CD4-positive, alpha-beta T cell treated with Interleukin-1 beta for 1 hour (primary cell): Measurements from ENCODE around the gene ITGA1.
"Not testable (repeated sequence)": the region's sequence is repeated elsewhere in the genome, so short reads cannot be mapped to it uniquely, and the experiment has no call there.

Source experiments
- DNase-seq, 2 donors: peaks; one replicate each; pipeline ENCODE4 v3.0.0-alpha.2; 2020 to 2022

The ITGA1 gene

GRCh38 chr5:52837591-52838001 is 49.9 kb downstream of the ITGA1 start:
- DNase-seq, result no peak

GRCh38 chr5:52838326-52839015 is 50.8 kb downstream of the ITGA1 start:
- no peak for DNase-seq

GRCh38 chr5:52839285-52839684 is 51.6 kb downstream of the ITGA1 start:
- DNase-seq, result no peak

GRCh38 chr5:52840277-52841050 is 52.7 kb downstream of the ITGA1 start:
- no peak for DNase-seq

GRCh38 chr5:52841114-52841513 is 53.4 kb downstream of the ITGA1 start:
- no peak for DNase-seq

GRCh38 chr5:52842111-52842510 is 54.4 kb downstream of the ITGA1 start:
- no peak for DNase-seq

- DNase-seq, result no peak
These were observed 57.2 kb downstream of the ITGA1 start for GRCh38 chr5:52844885-52845284.

- no peak for DNase-seq
These were observed 58.6 kb downstream of the ITGA1 start for GRCh38 chr5:52846182-52846842.

- DNase-seq, result not testable (repeated sequence)
These were observed 61.0 kb downstream of the ITGA1 start for GRCh38 chr5:52848688-52849087.

- DNase-seq, result no peak
These were observed 61.8 kb downstream of the ITGA1 start for GRCh38 chr5:52849544-52849943.

GRCh38 chr5:52853650-52854049 is 65.9 kb downstream of the ITGA1 start:
- no peak for DNase-seq

GRCh38 chr5:52854301-52854700 is 66.6 kb downstream of the ITGA1 start:
- DNase-seq, result no peak

GRCh38 chr5:52854949-52855348 is 67.2 kb downstream of the ITGA1 start:
- DNase-seq, result no peak

GRCh38 chr5:52856564-52856963 is 68.8 kb downstream of the ITGA1 start:
- no peak for DNase-seq

- no peak for DNase-seq
These were observed 71.9 kb downstream of the ITGA1 start for GRCh38 chr5:52859628-52860027.

GRCh38 chr5:52861368-52861767 is 73.7 kb downstream of the ITGA1 start:
- no peak for DNase-seq

- DNase-seq, result no peak
These were observed 76.1 kb downstream of the ITGA1 start for GRCh38 chr5:52863715-52864290.

GRCh38 chr5:52864371-52864770 is 76.7 kb downstream of the ITGA1 start:
- DNase-seq, result no peak

- no peak for DNase-seq
These were observed 77.2 kb downstream of the ITGA1 start for GRCh38 chr5:52864884-52865283.

- not testable (repeated sequence) for DNase-seq
These were observed 78.3 kb downstream of the ITGA1 start for GRCh38 chr5:52865991-52866390.

GRCh38 chr5:52867809-52868208 is 80.1 kb downstream of the ITGA1 start:
- DNase-seq, result no peak

- DNase-seq, result no peak
These were observed 80.7 kb downstream of the ITGA1 start for GRCh38 chr5:52868417-52868816.

- DNase-seq, result no peak
These were observed 81.7 kb downstream of the ITGA1 start for GRCh38 chr5:52869391-52869790.

- DNase-seq, result no peak
These were observed 82.7 kb downstream of the ITGA1 start for GRCh38 chr5:52870448-52870847.
